GM18505 (cell line): Measurements from ENCODE around the gene CYP26A1.

Experiments
- ATAC-seq: cut with Tn5 transposase; IDR thresholded peaks from one replicate; pipeline ENCODE4 v1.9.1; 2021; ENCODE audit not compliant: unreplicated experiment
- POLR2A ChIP-seq: IDR thresholded peaks from 4 replicates; pipeline ENCODE4 v1.6.1; 2011; ENCODE audit warnings: borderline replicate concordance; ENCODE audit not compliant: insufficient read depth, insufficient read length; ENCODE audit errors: extremely low read depth

The CYP26A1 gene

DNA sequence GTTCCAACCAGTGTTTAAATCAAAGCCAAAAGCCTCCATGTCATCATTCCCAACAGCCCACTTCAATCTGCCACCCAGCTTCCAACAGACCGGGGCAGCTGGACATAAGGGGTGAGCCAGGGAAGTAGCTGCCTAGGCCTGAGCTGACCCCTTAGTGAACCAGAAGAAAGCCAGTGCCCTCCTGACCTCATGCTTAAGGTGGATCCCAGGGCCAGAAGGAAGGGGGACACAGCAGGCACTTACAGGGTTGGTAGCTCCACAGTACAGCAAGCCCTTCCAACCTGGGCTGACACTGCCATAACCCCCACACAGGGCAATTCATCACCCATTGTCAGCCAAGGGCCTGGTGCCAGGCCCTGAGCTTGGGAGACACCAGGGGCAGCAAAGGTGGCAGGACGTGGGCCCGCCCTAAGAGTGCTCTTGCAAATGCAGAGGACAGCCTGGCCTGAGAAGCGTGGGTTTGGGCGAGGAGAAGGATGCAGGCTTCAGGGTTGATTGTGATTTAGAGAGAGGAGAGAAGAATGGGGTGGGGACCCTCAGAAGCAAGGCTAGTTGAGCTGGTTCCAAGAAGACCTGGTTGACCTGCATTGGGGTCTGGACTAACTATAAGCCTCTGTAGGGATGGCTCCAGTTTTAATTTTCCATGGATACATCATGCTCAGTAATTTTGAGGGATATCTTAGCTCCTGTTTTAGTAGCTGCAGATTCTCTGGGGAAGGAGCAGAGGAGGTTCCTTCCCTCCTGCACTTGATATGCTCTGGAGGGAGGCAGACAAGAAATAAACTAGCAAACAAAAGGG lies 3.1 kb upstream of the CYP26A1 start:
- no peak for TF ChIP-seq POLR2A
- ATAC-seq: no peak

- ATAC-seq: no peak
- TF ChIP-seq POLR2A: no peak
Observed at GRCh38 chr10:93071177-93071472, 2.6 kb upstream of the CYP26A1 start.

GRCh38 chr10:93071674-93072224 lies 1.9 kb upstream of the CYP26A1 start:
- ATAC-seq: no peak
- no peak for TF ChIP-seq POLR2A

DNA sequence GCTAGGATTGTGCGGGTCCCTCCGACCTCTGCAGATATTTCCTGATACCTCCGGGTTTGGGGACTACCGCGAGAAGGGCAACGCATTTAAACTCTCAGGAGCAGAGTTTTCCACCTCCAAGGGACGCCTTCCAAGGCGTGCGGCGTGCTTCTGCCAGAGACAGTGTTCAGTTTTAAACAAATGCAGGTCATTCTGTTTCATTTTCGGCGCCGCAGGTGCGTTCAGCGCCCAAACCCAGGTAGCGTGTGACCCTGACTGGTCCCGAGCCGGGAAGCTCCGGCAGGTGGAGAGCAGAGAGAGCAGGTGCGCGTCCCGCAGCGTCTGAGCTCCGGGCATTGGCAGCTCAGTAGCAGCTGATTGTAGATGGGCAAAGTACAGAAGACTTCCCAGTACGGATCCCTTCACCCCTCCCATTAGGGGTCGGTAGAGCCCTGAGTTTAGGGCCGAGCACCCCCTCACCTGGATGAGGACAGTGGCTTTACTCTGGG lies 1.4 kb upstream of the CYP26A1 start:
- no peak for ATAC-seq

GRCh38 chr10:93072713-93073538 lies 767 bp upstream of the CYP26A1 start:
- TF ChIP-seq POLR2A: no peak
- no peak for ATAC-seq

More for the DNA sequence above, 1.4 kb upstream of the CYP26A1 start:
- no peak for TF ChIP-seq POLR2A

GRCh38 chr10:93074147-93074596 lies 479 bp downstream of the CYP26A1 start:
- no peak for TF ChIP-seq POLR2A
- no peak for ATAC-seq

DNA sequence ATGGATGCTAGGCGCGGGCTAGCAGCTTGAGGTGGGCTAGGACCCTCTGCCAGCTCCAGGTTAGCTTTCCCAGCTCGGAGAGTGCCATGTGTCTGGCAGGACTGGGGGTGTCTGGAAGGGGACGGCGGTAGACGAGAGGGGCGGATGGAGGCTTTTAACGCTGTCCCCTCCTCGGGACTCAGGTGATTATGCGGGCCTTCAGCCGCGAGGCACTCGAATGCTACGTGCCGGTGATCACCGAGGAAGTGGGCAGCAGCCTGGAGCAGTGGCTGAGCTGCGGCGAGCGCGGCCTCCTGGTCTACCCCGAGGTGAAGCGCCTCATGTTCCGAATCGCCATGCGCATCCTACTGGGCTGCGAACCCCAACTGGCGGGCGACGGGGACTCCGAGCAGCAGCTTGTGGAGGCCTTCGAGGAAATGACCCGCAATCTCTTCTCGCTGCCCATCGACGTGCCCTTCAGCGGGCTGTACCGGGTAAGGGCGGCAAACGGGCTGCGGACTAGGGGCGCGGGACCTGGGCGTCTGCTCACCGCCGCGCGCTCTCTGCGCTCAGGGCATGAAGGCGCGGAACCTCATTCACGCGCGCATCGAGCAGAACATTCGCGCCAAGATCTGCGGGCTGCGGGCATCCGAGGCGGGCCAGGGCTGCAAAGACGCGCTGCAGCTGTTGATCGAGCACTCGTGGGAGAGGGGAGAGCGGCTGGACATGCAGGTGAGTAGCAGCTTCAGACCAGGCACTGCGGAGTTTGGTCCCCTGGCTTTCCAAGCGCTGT lies 1.1 kb downstream of the CYP26A1 start:
- ATAC-seq: no peak
- TF ChIP-seq POLR2A: no peak

DNA sequence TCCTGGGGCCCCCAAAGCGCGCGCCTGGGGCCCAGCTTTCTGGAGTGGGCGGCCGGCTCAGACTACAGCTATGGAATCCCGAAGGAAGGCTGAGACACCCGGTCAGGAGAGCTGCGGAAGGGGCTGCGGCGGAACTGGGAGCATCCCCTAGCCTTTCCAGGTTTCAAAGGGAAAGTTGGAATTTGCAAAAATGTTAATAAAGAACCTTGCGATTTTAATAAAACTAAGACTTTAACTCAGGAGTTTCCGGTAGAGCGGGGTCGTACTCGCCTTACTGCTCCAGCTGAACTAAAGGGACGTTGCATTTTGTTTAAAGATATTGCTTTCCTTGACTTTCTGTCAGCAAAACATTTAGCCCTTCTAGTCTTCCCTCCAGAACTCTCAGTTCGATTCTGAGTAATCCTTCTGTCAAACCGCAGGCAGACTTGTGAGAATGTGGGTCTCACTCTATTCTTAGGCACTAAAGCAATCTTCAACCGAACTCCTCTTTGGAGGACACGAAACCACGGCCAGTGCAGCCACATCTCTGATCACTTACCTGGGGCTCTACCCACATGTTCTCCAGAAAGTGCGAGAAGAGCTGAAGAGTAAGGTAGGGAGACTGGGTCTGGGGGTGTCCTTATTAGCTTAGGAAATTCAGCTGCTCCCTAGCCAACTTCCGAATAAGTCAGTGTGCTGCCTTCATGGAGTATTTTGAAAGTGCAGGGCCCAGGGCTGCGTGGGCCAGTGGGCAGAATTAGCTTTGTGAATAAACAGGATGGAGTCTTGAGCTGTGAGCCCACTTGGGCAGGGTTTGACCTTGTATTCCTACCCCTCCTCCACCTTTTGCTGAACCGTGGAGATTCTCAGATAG lies 1.9 kb downstream of the CYP26A1 start:
- ATAC-seq: no peak
- no peak for TF ChIP-seq POLR2A

DNA sequence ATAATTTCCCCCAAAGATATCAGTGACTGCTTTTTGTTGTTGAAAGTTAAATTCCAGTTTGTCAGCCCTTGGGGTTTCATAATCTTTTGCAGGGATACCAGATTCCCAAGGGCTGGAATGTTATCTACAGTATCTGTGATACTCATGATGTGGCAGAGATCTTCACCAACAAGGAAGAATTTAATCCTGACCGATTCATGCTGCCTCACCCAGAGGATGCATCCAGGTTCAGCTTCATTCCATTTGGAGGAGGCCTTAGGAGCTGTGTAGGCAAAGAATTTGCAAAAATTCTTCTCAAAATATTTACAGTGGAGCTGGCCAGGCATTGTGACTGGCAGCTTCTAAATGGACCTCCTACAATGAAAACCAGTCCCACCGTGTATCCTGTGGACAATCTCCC lies 3.2 kb downstream of the CYP26A1 start:
- no peak for ATAC-seq
- TF ChIP-seq POLR2A: no peak

DNA sequence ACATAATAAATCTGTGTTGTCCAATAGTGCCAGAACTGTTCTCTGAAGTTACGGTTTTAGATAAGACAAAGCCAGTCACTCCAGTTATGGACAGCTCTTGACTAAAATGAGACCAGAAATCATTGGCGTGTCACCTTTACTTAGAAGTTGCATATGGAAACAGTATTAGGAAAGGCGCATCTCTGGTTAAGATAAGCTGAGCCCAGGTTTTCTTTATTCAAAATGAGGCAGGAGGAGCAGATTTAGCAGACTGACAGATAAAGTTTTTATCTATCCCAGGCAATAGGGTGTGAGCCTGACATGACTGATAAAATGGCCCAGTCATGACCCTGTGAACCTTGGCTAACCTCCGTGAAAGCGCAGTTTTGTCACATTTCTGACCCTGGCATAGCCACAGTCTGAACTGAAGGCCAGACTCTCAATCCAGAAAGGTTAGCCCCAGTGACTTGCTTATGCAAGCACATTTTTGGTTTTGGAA lies 4.2 kb downstream of the CYP26A1 start:
- no peak for TF ChIP-seq POLR2A
- ATAC-seq: no peak

GRCh38 chr10:93079663-93080349 lies 6.1 kb downstream of the CYP26A1 start:
- no peak for TF ChIP-seq POLR2A
- no peak for ATAC-seq
